K562 (cell line): ENCODE measurements around the gene GRB10.

ENCODE experiments used
- ATF1 ChIP-seq, 2 experiments: fragments of 450-650 bp in 1 of 2; IDR thresholded peaks; 2 replicates each; pipeline ENCODE4 v1.6.1; 2016; ENCODE audit warnings: missing compliant biosample characterization in 1 of 2, missing genetic modification characterization in 1 of 2
- CTCF ChIP-seq, 3 experiments: IDR thresholded peaks in 2 of 3; conservative IDR thresholded peaks in 1 of 3; 2 replicates each; pipeline ENCODE4 v1.5.1; 2011 to 2012; ENCODE audit warnings: low read length in 3 of 3, mild to moderate bottlenecking in 3 of 3, control low read depth in 2 of 3, improper control_type of control experiment in 1 of 3, inconsistent platforms in 1 of 3, low read depth in 1 of 3, mixed read lengths in 1 of 3, moderate library complexity in 1 of 3; ENCODE audit not compliant: insufficient read depth in 2 of 3
- DMBX1 ChIP-seq: fragments of 250-450 bp; sonication (Bioruptor Pico); IDR thresholded peaks from 2 replicates; pipeline ENCODE4 v1.8.0; 2022; ENCODE audit warnings: inconsistent platforms, mild to moderate bottlenecking, moderate library complexity, borderline replicate concordance
- EGR1 ChIP-seq: fragments of 450-650 bp; conservative IDR thresholded peaks from 2 replicates; pipeline ENCODE4 v1.6.1; 2017; ENCODE audit warnings: mild to moderate bottlenecking
- RERE ChIP-seq: sonication (generic); formaldehyde crosslinking; IDR thresholded peaks from 2 replicates; pipeline ENCODE4 v1.8.0; 2023; ENCODE audit warnings: missing genetic modification reagents, mild to moderate bottlenecking, borderline replicate concordance
- RHOXF2B ChIP-seq: fragments of 250-450 bp; sonication (Bioruptor Pico); conservative IDR thresholded peaks from 2 replicates; pipeline ENCODE4 v1.5.1; 2021
- ZBTB1 ChIP-seq: sonication (generic); formaldehyde crosslinking; IDR thresholded peaks from 2 replicates; pipeline ENCODE4 v1.8.1; 2023; ENCODE audit warnings: missing genetic modification reagents, low read depth, mild to moderate bottlenecking, borderline replicate concordance
- ZBTB49 ChIP-seq: sonication (generic); formaldehyde crosslinking; IDR thresholded peaks from 2 replicates; pipeline ENCODE4 v1.8.0; 2022; ENCODE audit warnings: missing genetic modification reagents, mild to moderate bottlenecking, borderline replicate concordance
- TF ChIP-seq, protein P1 (sequence below): fragments of 450-650 bp; IDR thresholded peaks from 2 replicates; pipeline ENCODE4 v1.7.0; 2016; ENCODE audit warnings: borderline replicate concordance

DNA sequence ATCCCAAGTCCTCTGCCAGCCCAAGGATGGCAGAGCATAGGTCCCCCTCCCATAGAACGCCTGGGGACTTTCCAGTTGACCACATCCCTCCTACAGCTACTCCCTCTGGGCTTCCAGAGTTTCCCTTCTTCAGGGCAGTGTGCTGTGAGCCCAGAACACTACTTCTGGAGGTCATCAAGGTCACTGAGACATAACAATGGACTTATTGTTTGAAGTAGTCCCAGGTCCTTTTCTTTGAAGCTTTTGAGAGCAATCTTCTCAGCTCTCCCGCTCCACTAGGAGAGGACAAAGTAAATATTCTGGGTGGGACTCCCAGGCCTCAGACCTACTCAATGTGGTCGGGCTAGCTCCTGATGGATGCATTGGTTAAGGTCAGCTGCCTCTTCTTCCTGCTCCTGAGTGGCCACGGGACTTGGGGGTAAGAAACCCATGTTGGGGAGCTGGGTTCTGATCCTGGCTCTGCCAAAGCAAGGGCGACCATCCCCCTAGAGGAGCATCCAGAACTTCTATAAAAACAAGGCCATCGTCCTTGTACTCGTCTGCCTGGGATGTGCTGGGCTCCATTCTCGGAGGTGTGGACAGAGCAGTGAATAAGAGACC lies 134.0 kb downstream of the GRB10 start:
- no peak for TF ChIP-seq RERE (CRISPR knock-in tag)
- no peak for TF ChIP-seq CTCF (IDR thresholded peaks at IDR 0.05 in 2 of 3, conservative IDR thresholded peaks at IDR 0.05 in 1 of 3; ENCODE audit: insufficient read depth in 2 of 3, low read depth in 1 of 3, low read length in 3 of 3)
- no peak for TF ChIP-seq ZBTB49
- TF ChIP-seq, protein P1, sequence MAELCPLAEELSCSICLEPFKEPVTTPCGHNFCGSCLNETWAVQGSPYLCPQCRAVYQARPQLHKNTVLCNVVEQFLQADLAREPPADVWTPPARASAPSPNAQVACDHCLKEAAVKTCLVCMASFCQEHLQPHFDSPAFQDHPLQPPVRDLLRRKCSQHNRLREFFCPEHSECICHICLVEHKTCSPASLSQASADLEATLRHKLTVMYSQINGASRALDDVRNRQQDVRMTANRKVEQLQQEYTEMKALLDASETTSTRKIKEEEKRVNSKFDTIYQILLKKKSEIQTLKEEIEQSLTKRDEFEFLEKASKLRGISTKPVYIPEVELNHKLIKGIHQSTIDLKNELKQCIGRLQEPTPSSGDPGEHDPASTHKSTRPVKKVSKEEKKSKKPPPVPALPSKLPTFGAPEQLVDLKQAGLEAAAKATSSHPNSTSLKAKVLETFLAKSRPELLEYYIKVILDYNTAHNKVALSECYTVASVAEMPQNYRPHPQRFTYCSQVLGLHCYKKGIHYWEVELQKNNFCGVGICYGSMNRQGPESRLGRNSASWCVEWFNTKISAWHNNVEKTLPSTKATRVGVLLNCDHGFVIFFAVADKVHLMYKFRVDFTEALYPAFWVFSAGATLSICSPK, result no peak
- TF ChIP-seq ATF1 (CRISPR knock-in tag; IDR thresholded peaks at IDR 0.05), result no peak
- TF ChIP-seq ATF1 (tag; IDR thresholded peaks at IDR 0.05), result no peak
- no peak for TF ChIP-seq DMBX1
- no peak for TF ChIP-seq EGR1
- no peak for TF ChIP-seq ZBTB1 (CRISPR knock-in tag)
- TF ChIP-seq RHOXF2B (CRISPR knock-in tag), result no peak
